Caco-2 (cell line): Measurements from ENCODE around the gene NTRK2. TPM values are rescaled to one million over a fixed set of nuclear protein-coding genes. Genes with fewer than 3 reads are reported as not detected.

ENCODE experiments used
- BruUV-seq: library from RNA; stranded (reverse); fragments of 400-500 nt; replicated peaks from 2 replicates; lab custom pipeline; 2021; lab: Mats Ljungman, UMichigan
- CTCF ChIA-PET: fragments of 300-600 bp; sonication (Branson Sonifier 250); formaldehyde crosslinking; loops from one replicate; lab custom pipeline; 2022; ENCODE audit warnings: antibody characterized with exemption; lab: Charles Lee
- POLR2A ChIA-PET: fragments of 300-600 bp; sonication (Branson Sonifier 250); formaldehyde crosslinking; loops from one replicate; lab custom pipeline; 2022; ENCODE audit warnings: antibody characterized with exemption; lab: Charles Lee
- DNase-seq, 2 experiments: peaks; one replicate each; pipeline versions ENCODE4 v3.0.0 to v3.0.0-alpha.2; 2020 to 2022
- H3K27me3 ChIP-seq: replicated peaks from 2 replicates; pipeline ENCODE4 v1.6.0; 2011; ENCODE audit warnings: low read length; ENCODE audit not compliant: control insufficient read depth, insufficient read depth
- H3K36me3 ChIP-seq: 2 replicates; pipeline ENCODE4 v1.5.1; 2011; ENCODE audit warnings: low read length; ENCODE audit not compliant: control insufficient read depth, insufficient read depth
- H3K4me1 ChIP-seq: fragments of 250-450 bp; sonication (Bioruptor Pico); 2 replicates; pipeline ENCODE4 v1.5.1; 2020; ENCODE audit warnings: mild to moderate bottlenecking
- H3K4me3 ChIP-seq: 2 replicates; pipeline ENCODE4 v1.5.1; 2011; ENCODE audit warnings: low read depth, mild to moderate bottlenecking, control low read depth, low read length
- H3K9me3 ChIP-seq: fragments of 250-450 bp; sonication (Bioruptor Pico); 2 replicates; pipeline ENCODE4 v1.5.1; 2020; ENCODE audit warnings: mild to moderate bottlenecking, moderate library complexity
- H3K27ac Mint-ChIP-seq: one replicate; pipeline ENCODE4 v1.8.0; 2022; ENCODE audit warnings: mixed read lengths; ENCODE audit not compliant: unreplicated experiment
- H3K27me3 Mint-ChIP-seq: one replicate; pipeline ENCODE4 v1.8.0; 2022; ENCODE audit warnings: mixed read lengths; ENCODE audit not compliant: insufficient read depth, unreplicated experiment
- H3K36me3 Mint-ChIP-seq: one replicate; pipeline ENCODE4 v1.8.0; 2022; ENCODE audit warnings: mild to moderate bottlenecking, mixed read lengths; ENCODE audit not compliant: insufficient read depth, unreplicated experiment
- H3K4me1 Mint-ChIP-seq: one replicate; pipeline ENCODE4 v1.8.0; 2022; ENCODE audit warnings: low read depth, mixed read lengths; ENCODE audit not compliant: unreplicated experiment
- H3K4me3 Mint-ChIP-seq: one replicate; pipeline ENCODE4 v1.8.0; 2022; ENCODE audit warnings: mild to moderate bottlenecking, moderate library complexity, mixed read lengths; ENCODE audit not compliant: unreplicated experiment
- H3K9me3 Mint-ChIP-seq: one replicate; pipeline ENCODE4 v1.8.0; 2022; ENCODE audit warnings: mixed read lengths; ENCODE audit not compliant: unreplicated experiment
- CTCF ChIP-seq, 2 experiments: fragments of 200-600 bp in 1 of 2; IDR thresholded peaks; 1 replicate in 1 of 2; 2 replicates in 1 of 2; pipeline versions ENCODE4 v1.5.1 to v1.8.0; 2011 to 2022; ENCODE audit warnings: antibody characterized with exemption in 1 of 2, control low read depth in 1 of 2, inconsistent platforms in 1 of 2, low read depth in 1 of 2, low read length in 1 of 2, mild to moderate bottlenecking in 1 of 2, moderate library complexity in 1 of 2; ENCODE audit not compliant: insufficient read depth in 1 of 2, severe bottlenecking in 1 of 2, unreplicated experiment in 1 of 2
- intact Hi-C: fragments of 100-400 bp; cut with micrococcal nuclease; formaldehyde crosslinking; loops from one replicate; pipeline ENCODE4 v1.10.0; 2022; ENCODE audit not compliant: unreplicated experiment
- total RNA-seq: library from RNA; stranded (reverse); gene quantifications from 2 replicates; pipeline ENCODE4 v1.2.3, GENCODE V29; 2022

NTRK2 gene
- total RNA-seq, 1 experiment from 2014 or later, result not detected

- Histone ChIP-seq H3K4me1 (no peaks in the 10 kb centered on the region), H3K9me3 (no peaks in the 10 kb centered on the region), H3K27me3 (no peaks in the 10 kb centered on the region), H3K4me3 (no peak overlapping the region), H3K36me3 (no peaks in the 10 kb centered on the region)
- no peaks in the 10 kb centered on the region for H3K9me3 Mint-ChIP-seq
- no peak overlapping the region for H3K4me3 Mint-ChIP-seq
- DNase-seq, result no peak
- H3K27me3 Mint-ChIP-seq, result no peaks in the 10 kb centered on the region
- no peaks in the 10 kb centered on the region for H3K36me3 Mint-ChIP-seq
- POLR2A ChIA-PET, result no interaction called here
- intact Hi-C loops, result no loop called here
- no peaks in the 10 kb centered on the region for H3K4me1 Mint-ChIP-seq
- BruUV-seq, result no TSS peak
- H3K27ac Mint-ChIP-seq, result no peak overlapping the region
- CTCF ChIA-PET, result interaction anchor here (0.6 kb wide), 1 partner anchor 102 kb away, joined by 3 read pairs; no protein-coding TSS in a partner anchor
- TF ChIP-seq CTCF (IDR thresholded peaks at IDR 0.05; ENCODE audit: insufficient read depth in 1 of 2, low read depth in 1 of 2, low read length in 1 of 2, severe bottlenecking in 1 of 2, unreplicated experiment in 1 of 2), result no peak
These were observed 370.6 kb downstream of the NTRK2 start for GRCh38 chr9:85040146-85040545.

GRCh38 chr9:85040821-85041465 lies 371.4 kb downstream of the NTRK2 start:
- Histone ChIP-seq H3K4me3 (no peak overlapping the region), H3K36me3 (no peaks in the 10 kb centered on the region), H3K27me3 (no peaks in the 10 kb centered on the region), H3K9me3 (no peaks in the 10 kb centered on the region), H3K4me1 (no peaks in the 10 kb centered on the region)
- H3K27ac Mint-ChIP-seq, result no peak overlapping the region
- no peaks in the 10 kb centered on the region for H3K9me3 Mint-ChIP-seq
- BruUV-seq, result no TSS peak
- DNase-seq, result no peak
- ChIA-PET POLR2A (no interaction called here), CTCF (no interaction called here)
- H3K4me1 Mint-ChIP-seq, result no peaks in the 10 kb centered on the region
- no peak for TF ChIP-seq CTCF (IDR thresholded peaks at IDR 0.05; ENCODE audit: insufficient read depth in 1 of 2, low read depth in 1 of 2, low read length in 1 of 2, severe bottlenecking in 1 of 2, unreplicated experiment in 1 of 2)
- no peaks in the 10 kb centered on the region for H3K36me3 Mint-ChIP-seq
- intact Hi-C loops, result no loop called here
- H3K27me3 Mint-ChIP-seq, result no peaks in the 10 kb centered on the region
- no peak overlapping the region for H3K4me3 Mint-ChIP-seq

- BruUV-seq, result no TSS peak
- Histone ChIP-seq H3K9me3 (no peaks in the 10 kb centered on the region), H3K36me3 (no peaks in the 10 kb centered on the region), H3K4me1 (no peaks in the 10 kb centered on the region), H3K4me3 (no peak overlapping the region), H3K27me3 (no peaks in the 10 kb centered on the region)
- H3K4me1 Mint-ChIP-seq, result no peaks in the 10 kb centered on the region
- no peaks in the 10 kb centered on the region for H3K27me3 Mint-ChIP-seq
- H3K36me3 Mint-ChIP-seq, result no peaks in the 10 kb centered on the region
- H3K9me3 Mint-ChIP-seq, result no peaks in the 10 kb centered on the region
- H3K4me3 Mint-ChIP-seq, result no peak overlapping the region
- intact Hi-C loops, result no loop called here
- CTCF ChIA-PET, result no interaction called here
- no peak overlapping the region for H3K27ac Mint-ChIP-seq
- POLR2A ChIA-PET, result no interaction called here
- DNase-seq, result no peak
- TF ChIP-seq CTCF (IDR thresholded peaks at IDR 0.05; ENCODE audit: insufficient read depth in 1 of 2, low read depth in 1 of 2, low read length in 1 of 2, severe bottlenecking in 1 of 2, unreplicated experiment in 1 of 2), result no peak
These were observed 372.1 kb downstream of the NTRK2 start for GRCh38 chr9:85041466-85042137.
